ENCODE results near the gene NLGN4Y. TPM values are rescaled to one million over a fixed set of nuclear protein-coding genes. Genes with fewer than 3 reads are reported as not detected.

NLGN4Y gene
- total and polyA plus RNA-seq, 2 of the 13 experiments (the other 11 are each of a cell fraction or from before 2014, with no cell fraction given) = 6.0 to 16.5 TPM

DNA sequence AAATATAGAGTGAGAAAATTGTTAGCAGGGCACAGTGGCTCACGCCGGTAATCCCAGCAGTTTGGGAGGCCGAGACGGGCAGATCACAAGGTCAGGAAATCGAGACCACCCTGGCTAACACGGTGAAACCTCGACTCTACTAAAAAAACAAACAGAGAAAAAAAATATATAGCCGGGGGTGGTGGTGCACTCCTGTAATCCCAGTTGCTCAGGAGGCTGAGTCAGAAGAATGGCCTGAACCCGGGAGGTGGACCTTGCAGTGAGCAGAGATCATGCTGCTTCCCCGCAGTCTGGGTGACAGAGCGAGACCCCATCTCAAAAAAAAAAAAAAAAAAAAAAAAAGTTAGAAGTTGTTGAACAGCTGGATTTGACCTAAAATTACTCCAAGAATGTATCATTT lies 269.3 kb downstream of the NLGN4Y start:
- ATAC-seq (no peak), DNase-seq (ENCODE audit: low spot score) (no peak), FAIRE-seq (no peak)
- 97% methylated on average over 11 of the region's 11 CpGs for WGBS (ENCODE audit: low lambda C conversion rate)
- Histone ChIP-seq H3K27ac (ENCODE audit: extremely low read length, insufficient read depth, low read length) (no peak overlapping the region), H3K4me3 (replicated peaks in 1 of 3; ENCODE audit: insufficient read depth in 1 of 3, low read depth in 2 of 3, low read length in 3 of 3) (no peak overlapping the region), H3K27me3 (ENCODE audit: control insufficient read depth in 1 of 2, insufficient read depth in 2 of 2, low read length in 2 of 2) (no peaks in the 10 kb centered on the region), H2AFZ (ENCODE audit: low read length) (no peak overlapping the region), H3K9ac (ENCODE audit: insufficient read depth, low read depth, low read length) (no peak overlapping the region), H3K4me1 (ENCODE audit: insufficient read depth, low read length) (no peaks in the 10 kb centered on the region), H3K36me3 (replicated peaks in 1 of 2; ENCODE audit: control insufficient read depth in 1 of 2, insufficient read depth in 2 of 2, low read length in 2 of 2) (no peaks in the 10 kb centered on the region), H4K20me1 (ENCODE audit: insufficient read depth, low read length) (no peaks in the 10 kb centered on the region), H3K9me3 (ENCODE audit: low read length) (no peaks in the 10 kb centered on the region), H3K79me2 (ENCODE audit: insufficient read depth, low read length) (no peaks in the 10 kb centered on the region), H3K4me2 (ENCODE audit: low read depth, low read length) (no peak overlapping the region)
- BruUV-seq (replicated peaks) = no TSS peak
- TF ChIP-seq ZNF446 (CRISPR knock-in tag; IDR thresholded peaks at IDR 0.05) (no peak), ZMAT3 (CRISPR knock-in tag; conservative IDR thresholded peaks at IDR 0.05) (no peak), ZKSCAN5 (CRISPR knock-in tag; IDR thresholded peaks at IDR 0.05) (no peak), ZFY (CRISPR knock-in tag; IDR thresholded peaks at IDR 0.05) (no peak), ZBTB21 (CRISPR knock-in tag; IDR thresholded peaks at IDR 0.05) (no peak), ZNF3 (CRISPR knock-in tag; IDR thresholded peaks at IDR 0.05) (no peak), TRIM24 (CRISPR knock-in tag; IDR thresholded peaks at IDR 0.05) (no peak), ZNF562 (CRISPR knock-in tag; IDR thresholded peaks at IDR 0.05; ENCODE audit: borderline replicate concordance) (no peak)
- TF ChIP-seq, protein P1, sequence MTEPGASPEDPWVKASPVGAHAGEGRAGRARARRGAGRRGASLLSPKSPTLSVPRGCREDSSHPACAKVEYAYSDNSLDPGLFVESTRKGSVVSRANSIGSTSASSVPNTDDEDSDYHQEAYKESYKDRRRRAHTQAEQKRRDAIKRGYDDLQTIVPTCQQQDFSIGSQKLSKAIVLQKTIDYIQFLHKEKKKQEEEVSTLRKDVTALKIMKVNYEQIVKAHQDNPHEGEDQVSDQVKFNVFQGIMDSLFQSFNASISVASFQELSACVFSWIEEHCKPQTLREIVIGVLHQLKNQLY (CRISPR knock-in tag; IDR thresholded peaks at IDR 0.05) = no peak
- intact Hi-C loops (cut with micrococcal nuclease; ENCODE audit: unreplicated experiment) = no loop called here
- ChIA-PET POLR2A (no interaction called here), CTCF (ENCODE audit: low intra/inter-chr PET ratio, low total read pairs) (no interaction called here)
- in situ Hi-C loops (cut with HindIII; ENCODE audit: extremely low pct_ligation_motif_present, low pct_unique_long_range_greater_than_20kb) = no loop called here

DNA sequence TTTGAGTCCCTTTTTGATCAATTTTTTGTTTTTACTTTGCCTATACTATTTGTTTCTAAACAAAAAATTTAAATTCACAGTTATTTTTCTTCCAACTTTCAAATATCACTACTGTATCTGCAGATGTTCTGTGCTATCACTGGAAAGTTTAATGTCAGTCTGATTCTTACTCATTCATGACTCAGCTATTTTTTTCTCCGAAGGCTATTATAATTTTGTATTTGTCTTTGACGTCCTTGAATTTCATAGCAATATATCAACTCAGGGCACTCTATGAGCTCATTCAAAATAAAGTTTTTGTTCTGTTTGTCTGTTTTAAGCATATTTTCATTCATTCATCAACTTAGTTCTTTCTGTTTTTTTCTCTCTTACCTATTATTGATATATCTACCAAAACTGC lies 273.7 kb downstream of the NLGN4Y start:
- intact Hi-C loops (cut with micrococcal nuclease; ENCODE audit: unreplicated experiment) (no loop called here), in situ Hi-C loops (cut with HindIII; ENCODE audit: extremely low pct_ligation_motif_present, low pct_unique_long_range_greater_than_20kb) (no loop called here)
- ATAC-seq = no peak
- Histone ChIP-seq H4K20me1 (ENCODE audit: insufficient read depth, low read length) (no peaks in the 10 kb centered on the region), H3K4me3 (replicated peaks in 1 of 3; ENCODE audit: insufficient read depth in 1 of 3, low read depth in 2 of 3, low read length in 3 of 3) (no peak overlapping the region), H2AFZ (ENCODE audit: low read length) (no peak overlapping the region), H3K9me3 (ENCODE audit: low read length) (no peaks in the 10 kb centered on the region), H3K9ac (ENCODE audit: insufficient read depth, low read depth, low read length) (no peak overlapping the region), H3K27ac (ENCODE audit: extremely low read length, insufficient read depth, low read length) (no peak overlapping the region), H3K4me1 (ENCODE audit: insufficient read depth, low read length) (no peaks in the 10 kb centered on the region), H3K4me2 (ENCODE audit: low read depth, low read length) (no peak overlapping the region), H3K79me2 (ENCODE audit: insufficient read depth, low read length) (no peaks in the 10 kb centered on the region), H3K27me3 (ENCODE audit: control insufficient read depth in 1 of 2, insufficient read depth in 2 of 2, low read length in 2 of 2) (no peaks in the 10 kb centered on the region), H3K36me3 (replicated peaks in 1 of 2; ENCODE audit: control insufficient read depth in 1 of 2, insufficient read depth in 2 of 2, low read length in 2 of 2) (no peaks in the 10 kb centered on the region)
- 96% methylated on average over 2 of the region's 2 CpGs for WGBS (ENCODE audit: low lambda C conversion rate)
- TF ChIP-seq ZFP41 (CRISPR knock-in tag; IDR thresholded peaks at IDR 0.05; ENCODE audit: borderline replicate concordance) (no peak), MAFK (conservative IDR thresholded peaks at IDR 0.05 in 1 of 2, IDR thresholded peaks at IDR 0.05 in 1 of 2; ENCODE audit: low read length in 2 of 2) (peak; percentile 9 to 58; a peak in 2 of 4 replicates), MAFF (IDR thresholded peaks at IDR 0.05; ENCODE audit: low read depth, low read length) (0 out of 2 replicates have a peak, but pooled peaks have one; percentile 21), MLLT10 (CRISPR knock-in tag; IDR thresholded peaks at IDR 0.05) (no peak), NFE2L2 (IDR thresholded peaks at IDR 0.05; ENCODE audit: low read length) (peak; percentile 67)
- FAIRE-seq = no peak
- no peak for DNase-seq (ENCODE audit: low spot score)
- BruUV-seq (replicated peaks) = no TSS peak
- ChIA-PET POLR2A (no interaction called here), CTCF (ENCODE audit: low intra/inter-chr PET ratio, low total read pairs) (no interaction called here)

Data from HepG2 (cell line).